K562 (cell line): Measurements from ENCODE around the gene CYB5R4. TPM values are rescaled to one million over a fixed set of nuclear protein-coding genes. Genes with fewer than 3 reads are reported as not detected.
A peak's percentile ranks its signal among the peaks of the same experiment; 100 is the strongest.

Experiments used
- ARID3B ChIP-seq: fragments of 250-450 bp; sonication (Bioruptor Pico); IDR thresholded peaks from 2 replicates; pipeline ENCODE4 v1.4.0; 2020; ENCODE audit warnings: borderline replicate concordance
- CBFA2T2 ChIP-seq: fragments of 450-650 bp; conservative IDR thresholded peaks from 2 replicates; pipeline ENCODE4 v1.6.1; 2017; ENCODE audit warnings: mild to moderate bottlenecking
- CBX1 ChIP-seq: sonication (generic); IDR thresholded peaks from 2 replicates; pipeline ENCODE4 v1.6.1; 2016; ENCODE audit warnings: antibody characterized with exemption, low read depth, mild to moderate bottlenecking
- CBX2 ChIP-seq: fragments of 200-600 bp; sonication (generic); IDR thresholded peaks from one replicate; pipeline ENCODE4 v1.6.1; 2012; ENCODE audit warnings: mild to moderate bottlenecking, low read length, inconsistent platforms; ENCODE audit not compliant: insufficient read depth, poor library complexity, severe bottlenecking
- HDAC2 ChIP-seq: fragments of 450-650 bp; IDR thresholded peaks from 2 replicates; pipeline ENCODE4 v1.6.1; 2016; ENCODE audit warnings: mild to moderate bottlenecking
- HINFP ChIP-seq: fragments of 450-650 bp; conservative IDR thresholded peaks from 2 replicates; pipeline ENCODE4 v1.6.1; 2016; ENCODE audit warnings: missing genetic modification characterization, low read depth, mild to moderate bottlenecking, control low read depth, missing compliant biosample characterization
- MAZ ChIP-seq, 2 experiments: fragments of 450-650 bp in 1 of 2; sonication (generic) in 1 of 2; formaldehyde crosslinking; IDR thresholded peaks in 1 of 2; conservative IDR thresholded peaks in 1 of 2; 2 replicates each; pipeline versions ENCODE4 v1.4.0 to v1.5.0; 2020; ENCODE audit warnings: mild to moderate bottlenecking in 1 of 2, missing genetic modification reagents in 1 of 2
- MNT ChIP-seq, 2 experiments: fragments of 450-650 bp; conservative IDR thresholded peaks; 2 replicates each; pipeline ENCODE4 v1.6.1; 2017; ENCODE audit warnings: mild to moderate bottlenecking in 2 of 2, moderate library complexity in 2 of 2
- MXI1 ChIP-seq: IDR thresholded peaks from 2 replicates; pipeline ENCODE4 v1.6.1; 2011; ENCODE audit warnings: low read depth, mild to moderate bottlenecking, improper control_type of control experiment, low read length
- PURB ChIP-seq: sonication (generic); formaldehyde crosslinking; IDR thresholded peaks from 2 replicates; pipeline ENCODE4 v1.9.0; 2021; ENCODE audit warnings: low read depth, mild to moderate bottlenecking, missing genetic modification reagents
- RFX1 ChIP-seq: fragments of 450-650 bp; IDR thresholded peaks from 2 replicates; pipeline ENCODE4 v1.6.1; 2016; ENCODE audit warnings: mild to moderate bottlenecking, moderate library complexity
- SLC30A9 ChIP-seq: fragments of 250-450 bp; sonication (Bioruptor Pico); IDR thresholded peaks from 2 replicates; pipeline ENCODE4 v1.8.0; 2022; ENCODE audit warnings: mild to moderate bottlenecking, moderate library complexity
- STAT5A ChIP-seq: IDR thresholded peaks from 2 replicates; pipeline ENCODE4 v1.6.1; 2012; ENCODE audit warnings: low read length, inconsistent platforms, borderline replicate concordance
- TEAD4 ChIP-seq, 2 experiments: sonication (generic) in 1 of 2; formaldehyde crosslinking in 1 of 2; IDR thresholded peaks; 2 replicates each; pipeline versions ENCODE4 v1.6.1 to v1.8.0; 2012 to 2022; ENCODE audit warnings: borderline replicate concordance in 1 of 2, inconsistent platforms in 1 of 2, low read length in 1 of 2, mild to moderate bottlenecking in 1 of 2, missing genetic modification reagents in 1 of 2
- ZBED1 ChIP-seq: IDR thresholded peaks from 2 replicates; pipeline ENCODE4 v1.6.1; 2014
- ZMIZ1 ChIP-seq, 2 experiments: fragments of 150-350 bp in 1 of 2; IDR thresholded peaks; 2 replicates each; pipeline ENCODE4 v1.6.1; 2012 to 2016; ENCODE audit warnings: low read depth in 2 of 2, low read length in 2 of 2, mild to moderate bottlenecking in 1 of 2, moderate library complexity in 1 of 2
- polyA plus RNA-seq, 8 experiments: library from polyadenylated mRNA; depleted of rRNA in 4 of 8; stranded (reverse) in 5 of 8; unstranded in 3 of 8; fragments of >200 nt; fragmentation: Nextera tagmentation in 2 of 8; fragmentation: Illumina TruSeq in 1 of 8; extraction: Ambion mirVana in 2 of 8; extraction: Trizol in 1 of 8; gene quantifications; 2 replicates each; pipeline versions ENCODE4 v1.2.1 to v1.2.3, GENCODE V29; 2011 to 2014; ENCODE audit warnings: inconsistent platforms in 1 of 8, missing spikeins in 1 of 8
- total RNA-seq, 7 experiments: library from RNA; depleted of rRNA in 6 of 7; stranded (reverse); fragments of >200 nt in 6 of 7; fragmentation: Illumina TruSeq in 2 of 7; extraction: Trizol in 2 of 7; gene quantifications; 2 replicates each; pipeline versions ENCODE4 v1.2.1 to v1.2.3, GENCODE V29; 2011 to 2021; ENCODE audit warnings: low replicate concordance in 1 of 7

Gene CYB5R4
- total and polyA plus RNA-seq, 9 of the 15 experiments (the other 6 are each of a cell fraction or from before 2014, with no cell fraction given): 5.9 to 23.1 (median 19.0) TPM

GRCh38 chr6:83974409-83975050, 115.0 kb downstream of the CYB5R4 start (continued):
- TF ChIP-seq MNT (conservative IDR thresholded peaks at IDR 0.05) (peak; percentile 59 to 81), MAZ (CRISPR knock-in tag; conservative IDR thresholded peaks at IDR 0.05 in 1 of 2, IDR thresholded peaks at IDR 0.05 in 1 of 2) (peak; percentile 70 to 94), MXI1 (peak; percentile 75; the same call in 1 of the 2 replicates), ZMIZ1 (IDR thresholded peaks at IDR 0.05; ENCODE audit: low read depth in 2 of 2, low read length in 2 of 2) (peak in 1 of 2 experiments; percentile 88; a peak in 2 of 4 replicates), ZBED1 (peak; percentile 77; the same call in 1 of the 2 replicates), CBX2 (no peak), CBFA2T2 (peak; percentile 99), RFX1 (peak; percentile 11; the same call in 1 of the 2 replicates), TEAD4 (IDR thresholded peaks at IDR 0.05; ENCODE audit: low read length) (peak; percentile 99), TEAD4 (CRISPR knock-in tag; IDR thresholded peaks at IDR 0.05; ENCODE audit: borderline replicate concordance) (no peak), SLC30A9 (CRISPR knock-in tag) (no peak), CBX1 (no peak; the same call in 1 of the 2 replicates), HINFP (tag) (peak; percentile 91), PURB (no peak), STAT5A (peak; percentile 99), HDAC2 (peak; percentile 97), ARID3B (CRISPR knock-in tag) (0 out of 2 replicates have a peak, but pooled peaks have one; percentile 24)
